ENCODE data around the gene ICA1.
"Not testable (repeated sequence)": the region's sequence is repeated elsewhere in the genome, so short reads cannot be mapped to it uniquely, and the experiment has no call there.

The ICA1 gene

GRCh38 chr7:8261711-8262695 is at the start of gene ICA1:
ICA1 (minus strand) TSS chr7:8262167; CDS start chr7:8235926, 26,241 bp downstream.
- TF ChIP-seq CTCF (IDR thresholded peaks at IDR 0.05; ENCODE audit: extremely low read depth, insufficient read depth, missing control alignments), result no peak
- peak; percentile 50 for DNase-seq (ENCODE audit: low spot score)
- in situ Hi-C loops (cut with MboI; ENCODE audit: low pct_unique_long_range_greater_than_20kb, low sequenced_read_pairs, unreplicated experiment), result no loop called here

GRCh38 chr7:8310876-8311275 is 48.9 kb upstream of the ICA1 start:
- in situ Hi-C loops (cut with MboI; ENCODE audit: low pct_unique_long_range_greater_than_20kb, low sequenced_read_pairs, unreplicated experiment), result no loop called here
- TF ChIP-seq CTCF (IDR thresholded peaks at IDR 0.05; ENCODE audit: extremely low read depth, insufficient read depth, missing control alignments), result no peak
- no peak for DNase-seq (ENCODE audit: low spot score)

GRCh38 chr7:8305625-8306388 is 43.8 kb upstream of the ICA1 start:
- in situ Hi-C loops (cut with MboI; ENCODE audit: low pct_unique_long_range_greater_than_20kb, low sequenced_read_pairs, unreplicated experiment), result no loop called here
- no peak for DNase-seq (ENCODE audit: low spot score)
- no peak for TF ChIP-seq CTCF (IDR thresholded peaks at IDR 0.05; ENCODE audit: extremely low read depth, insufficient read depth, missing control alignments)

- no peak for DNase-seq (ENCODE audit: low spot score)
- no peak for TF ChIP-seq CTCF (IDR thresholded peaks at IDR 0.05; ENCODE audit: extremely low read depth, insufficient read depth, missing control alignments)
- in situ Hi-C loops (cut with MboI; ENCODE audit: low pct_unique_long_range_greater_than_20kb, low sequenced_read_pairs, unreplicated experiment), result no loop called here
These were observed 43.1 kb upstream of the ICA1 start for GRCh38 chr7:8305104-8305503.

- in situ Hi-C loops (cut with MboI; ENCODE audit: low pct_unique_long_range_greater_than_20kb, low sequenced_read_pairs, unreplicated experiment), result no loop called here
- TF ChIP-seq CTCF (IDR thresholded peaks at IDR 0.05; ENCODE audit: extremely low read depth, insufficient read depth, missing control alignments), result no peak
- no peak for DNase-seq (ENCODE audit: low spot score)
These were observed 42.0 kb upstream of the ICA1 start for GRCh38 chr7:8303904-8304528.

GRCh38 chr7:8297023-8297422 is 35.1 kb upstream of the ICA1 start:
- DNase-seq (ENCODE audit: low spot score); in situ Hi-C loops (cut with MboI; ENCODE audit: low pct_unique_long_range_greater_than_20kb, low sequenced_read_pairs, unreplicated experiment): not testable (repeated sequence)
